K562 (cell line): ENCODE results near the gene SAP25. TPM values are rescaled to one million over a fixed set of nuclear protein-coding genes. Genes with fewer than 3 reads are reported as not detected.

Experiments used
- BRCA1 ChIP-seq, 2 experiments: fragments of 450-650 bp in 1 of 2; sonication (generic) in 1 of 2; formaldehyde crosslinking in 1 of 2; IDR thresholded peaks; 2 replicates each; pipeline versions ENCODE4 v1.5.0 to v1.6.1; 2017 to 2020; ENCODE audit warnings: mild to moderate bottlenecking in 1 of 2, missing genetic modification reagents in 1 of 2
- COPS2 ChIP-seq: fragments of 450-650 bp; conservative IDR thresholded peaks from 2 replicates; pipeline ENCODE4 v1.6.1; 2016; ENCODE audit warnings: mild to moderate bottlenecking, moderate library complexity
- DIDO1 ChIP-seq: fragments of 450-650 bp; IDR thresholded peaks from 2 replicates; pipeline ENCODE4 v1.6.1; 2016; ENCODE audit warnings: low read depth, missing biosample characterization, missing genetic modification characterization
- HNRNPL ChIP-seq: fragments of 200-400 bp; formaldehyde crosslinking; IDR thresholded peaks from 2 replicates; pipeline ENCODE4 v1.6.1; 2017; ENCODE audit warnings: low read depth, mild to moderate bottlenecking, low read length
- KLF1 ChIP-seq: fragments of 450-650 bp; IDR thresholded peaks from 2 replicates; pipeline ENCODE4 v1.6.1; 2016; ENCODE audit warnings: missing genetic modification characterization, missing compliant biosample characterization
- NELFE ChIP-seq: IDR thresholded peaks from 2 replicates; pipeline ENCODE4 v1.6.1; 2011; ENCODE audit warnings: mild to moderate bottlenecking; ENCODE audit not compliant: insufficient read depth, insufficient read length
- PHB ChIP-seq: fragments of 250-450 bp; sonication (Bioruptor Pico); IDR thresholded peaks from 2 replicates; pipeline ENCODE4 v1.5.0; 2021
- RBM39 ChIP-seq: fragments of 200-400 bp; formaldehyde crosslinking; optimal IDR thresholded peaks from 2 replicates; pipeline ENCODE3; 2018; ENCODE audit warnings: low read depth, low read length
- SMAD3 ChIP-seq: fragments of 450-650 bp; formaldehyde crosslinking; conservative IDR thresholded peaks from 2 replicates; pipeline ENCODE4 v1.4.0; 2020; ENCODE audit warnings: mild to moderate bottlenecking
- SPI1 ChIP-seq: IDR thresholded peaks from 2 replicates; pipeline ENCODE4 v1.6.1; 2011; ENCODE audit warnings: low read depth, low read length, control low read depth, borderline replicate concordance
- ZFPM2 ChIP-seq: fragments of 250-450 bp; sonication (Bioruptor Pico); IDR thresholded peaks from 2 replicates; pipeline ENCODE4 v1.5.1; 2022; ENCODE audit warnings: mild to moderate bottlenecking
- ZNF232 ChIP-seq: sonication (generic); formaldehyde crosslinking; IDR thresholded peaks from 2 replicates; pipeline ENCODE4 v1.8.0; 2022; ENCODE audit warnings: mild to moderate bottlenecking, missing genetic modification reagents
- ZNF277 ChIP-seq: fragments of 250-450 bp; sonication (Bioruptor Pico); IDR thresholded peaks from 2 replicates; pipeline ENCODE4 v1.8.0; 2022; ENCODE audit warnings: inconsistent platforms, mild to moderate bottlenecking, moderate library complexity, borderline replicate concordance
- ZNF445 ChIP-seq: fragments of 250-450 bp; sonication (Bioruptor Pico); IDR thresholded peaks from 2 replicates; pipeline ENCODE4 v1.4.0; 2020; ENCODE audit warnings: low read depth, mild to moderate bottlenecking, moderate library complexity
- polyA plus RNA-seq, 8 experiments: library from polyadenylated mRNA; depleted of rRNA in 4 of 8; stranded (reverse) in 5 of 8; unstranded in 3 of 8; fragments of >200 nt; fragmentation: Nextera tagmentation in 2 of 8; fragmentation: Illumina TruSeq in 1 of 8; extraction: Ambion mirVana in 2 of 8; extraction: Trizol in 1 of 8; gene quantifications; 2 replicates each; pipeline versions ENCODE4 v1.2.1 to v1.2.3, GENCODE V29; 2011 to 2014; ENCODE audit warnings: inconsistent platforms in 1 of 8, missing spikeins in 1 of 8
- total RNA-seq, 7 experiments: library from RNA; depleted of rRNA in 6 of 7; stranded (reverse); fragments of >200 nt in 6 of 7; fragmentation: Illumina TruSeq in 2 of 7; extraction: Trizol in 2 of 7; gene quantifications; 2 replicates each; pipeline versions ENCODE4 v1.2.1 to v1.2.3, GENCODE V29; 2011 to 2021; ENCODE audit warnings: low replicate concordance in 1 of 7
- TF ChIP-seq, protein P1 (sequence below): fragments of 450-650 bp; conservative IDR thresholded peaks from 2 replicates; pipeline ENCODE4 v1.6.1; 2016; ENCODE audit warnings: missing genetic modification characterization, low read depth, mild to moderate bottlenecking, control low read depth, missing compliant biosample characterization
- TF ChIP-seq, protein P2 (sequence below): IDR thresholded peaks from 3 replicates; pipeline ENCODE4 v1.6.1; 2011; ENCODE audit warnings: borderline replicate concordance, mild to moderate bottlenecking; ENCODE audit not compliant: insufficient read length, insufficient read depth
- TF ChIP-seq, protein P3 (sequence below), 2 experiments: IDR thresholded peaks in 1 of 2; conservative IDR thresholded peaks in 1 of 2; 2 replicates each; pipeline ENCODE4 v1.6.1; 2016; ENCODE audit warnings: low read depth in 2 of 2, mild to moderate bottlenecking in 1 of 2, missing compliant biosample characterization in 1 of 2, missing genetic modification characterization in 1 of 2, moderate library complexity in 1 of 2
- TF ChIP-seq, protein P4 (sequence below): fragments of 250-450 bp; sonication (Bioruptor Pico); IDR thresholded peaks from 2 replicates; pipeline ENCODE4 v1.5.0; 2020; ENCODE audit warnings: mild to moderate bottlenecking, borderline replicate concordance

Gene SAP25
- total and polyA plus RNA-seq, 9 of the 15 experiments (the other 6 are each of a cell fraction or from before 2014, with no cell fraction given), result 0.13 to 5.3 (median 0.78) TPM; not detected in 1

DNA sequence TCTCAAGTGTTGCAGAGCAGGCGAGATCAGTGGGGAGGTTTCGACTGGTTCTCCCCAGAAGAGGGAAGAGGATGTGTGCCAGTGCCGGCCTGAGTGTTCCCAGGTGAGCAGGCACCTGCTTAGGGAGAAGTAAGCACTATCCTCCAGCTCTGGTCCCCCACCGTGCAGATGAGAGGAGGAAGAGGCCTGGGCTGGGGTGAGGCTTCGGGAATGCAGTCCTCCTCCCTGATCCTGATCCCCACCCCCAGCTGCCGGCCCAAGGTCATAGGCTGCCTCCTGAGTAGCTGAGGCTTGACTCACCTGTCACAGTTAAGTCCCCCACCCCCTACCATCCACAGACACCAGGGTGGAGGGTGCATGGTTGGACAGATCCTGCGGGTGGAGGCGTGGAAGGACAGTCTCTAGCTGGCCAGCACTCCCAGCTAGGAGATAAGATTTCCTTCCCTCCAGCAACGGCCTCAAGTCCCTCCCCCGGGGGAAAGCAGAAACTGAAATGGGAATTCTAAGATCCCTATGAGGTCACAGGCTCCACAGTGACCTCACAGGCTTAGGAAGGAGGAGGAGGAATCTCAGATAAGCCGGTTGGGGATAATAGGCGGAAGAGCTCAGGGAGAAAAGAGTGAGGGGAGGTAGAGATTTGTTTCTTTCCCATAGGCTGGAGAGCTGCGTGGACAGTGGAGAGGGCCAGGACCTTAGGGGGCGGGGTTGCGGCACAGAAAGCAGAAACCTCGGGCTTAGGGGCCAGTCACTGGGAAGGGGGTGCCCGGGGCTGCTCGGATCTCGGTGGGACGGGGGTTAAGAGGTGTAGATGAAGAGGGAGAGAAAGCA is 11.2 kb upstream of the SAP25 start (continued):
- TF ChIP-seq ZNF277 (CRISPR knock-in tag) (no peak), COPS2 (no peak), SPI1 (no peak), ZFPM2 (CRISPR knock-in tag) (no peak), NELFE (no peak), BRCA1 (IDR thresholded peaks at IDR 0.05) (no peak), BRCA1 (CRISPR knock-in tag; IDR thresholded peaks at IDR 0.05) (no peak), HNRNPL (no peak), DIDO1 (tag) (0 out of 2 replicates have a peak, but pooled peaks have one; percentile 18), ZNF445 (no peak), ZNF232 (CRISPR knock-in tag) (no peak; the same call in 1 of the 2 replicates), RBM39 (no peak), PHB (CRISPR knock-in tag) (no peak), KLF1 (tag) (no peak), SMAD3 (no peak)
- TF ChIP-seq, protein P1, sequence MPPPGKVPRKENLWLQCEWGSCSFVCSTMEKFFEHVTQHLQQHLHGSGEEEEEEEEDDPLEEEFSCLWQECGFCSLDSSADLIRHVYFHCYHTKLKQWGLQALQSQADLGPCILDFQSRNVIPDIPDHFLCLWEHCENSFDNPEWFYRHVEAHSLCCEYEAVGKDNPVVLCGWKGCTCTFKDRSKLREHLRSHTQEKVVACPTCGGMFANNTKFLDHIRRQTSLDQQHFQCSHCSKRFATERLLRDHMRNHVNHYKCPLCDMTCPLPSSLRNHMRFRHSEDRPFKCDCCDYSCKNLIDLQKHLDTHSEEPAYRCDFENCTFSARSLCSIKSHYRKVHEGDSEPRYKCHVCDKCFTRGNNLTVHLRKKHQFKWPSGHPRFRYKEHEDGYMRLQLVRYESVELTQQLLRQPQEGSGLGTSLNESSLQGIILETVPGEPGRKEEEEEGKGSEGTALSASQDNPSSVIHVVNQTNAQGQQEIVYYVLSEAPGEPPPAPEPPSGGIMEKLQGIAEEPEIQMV (tag), result no peak
- TF ChIP-seq, protein P2, sequence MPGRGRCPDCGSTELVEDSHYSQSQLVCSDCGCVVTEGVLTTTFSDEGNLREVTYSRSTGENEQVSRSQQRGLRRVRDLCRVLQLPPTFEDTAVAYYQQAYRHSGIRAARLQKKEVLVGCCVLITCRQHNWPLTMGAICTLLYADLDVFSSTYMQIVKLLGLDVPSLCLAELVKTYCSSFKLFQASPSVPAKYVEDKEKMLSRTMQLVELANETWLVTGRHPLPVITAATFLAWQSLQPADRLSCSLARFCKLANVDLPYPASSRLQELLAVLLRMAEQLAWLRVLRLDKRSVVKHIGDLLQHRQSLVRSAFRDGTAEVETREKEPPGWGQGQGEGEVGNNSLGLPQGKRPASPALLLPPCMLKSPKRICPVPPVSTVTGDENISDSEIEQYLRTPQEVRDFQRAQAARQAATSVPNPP, result no peak
- TF ChIP-seq, protein P3, sequence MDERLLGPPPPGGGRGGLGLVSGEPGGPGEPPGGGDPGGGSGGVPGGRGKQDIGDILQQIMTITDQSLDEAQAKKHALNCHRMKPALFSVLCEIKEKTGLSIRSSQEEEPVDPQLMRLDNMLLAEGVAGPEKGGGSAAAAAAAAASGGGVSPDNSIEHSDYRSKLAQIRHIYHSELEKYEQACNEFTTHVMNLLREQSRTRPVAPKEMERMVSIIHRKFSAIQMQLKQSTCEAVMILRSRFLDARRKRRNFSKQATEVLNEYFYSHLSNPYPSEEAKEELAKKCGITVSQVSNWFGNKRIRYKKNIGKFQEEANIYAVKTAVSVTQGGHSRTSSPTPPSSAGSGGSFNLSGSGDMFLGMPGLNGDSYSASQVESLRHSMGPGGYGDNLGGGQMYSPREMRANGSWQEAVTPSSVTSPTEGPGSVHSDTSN (CRISPR knock-in tag; IDR thresholded peaks at IDR 0.05; ENCODE audit: low read depth), result no peak
- TF ChIP-seq, protein P3 (tag; conservative IDR thresholded peaks at IDR 0.05; ENCODE audit: low read depth), result no peak
- TF ChIP-seq, protein P4, sequence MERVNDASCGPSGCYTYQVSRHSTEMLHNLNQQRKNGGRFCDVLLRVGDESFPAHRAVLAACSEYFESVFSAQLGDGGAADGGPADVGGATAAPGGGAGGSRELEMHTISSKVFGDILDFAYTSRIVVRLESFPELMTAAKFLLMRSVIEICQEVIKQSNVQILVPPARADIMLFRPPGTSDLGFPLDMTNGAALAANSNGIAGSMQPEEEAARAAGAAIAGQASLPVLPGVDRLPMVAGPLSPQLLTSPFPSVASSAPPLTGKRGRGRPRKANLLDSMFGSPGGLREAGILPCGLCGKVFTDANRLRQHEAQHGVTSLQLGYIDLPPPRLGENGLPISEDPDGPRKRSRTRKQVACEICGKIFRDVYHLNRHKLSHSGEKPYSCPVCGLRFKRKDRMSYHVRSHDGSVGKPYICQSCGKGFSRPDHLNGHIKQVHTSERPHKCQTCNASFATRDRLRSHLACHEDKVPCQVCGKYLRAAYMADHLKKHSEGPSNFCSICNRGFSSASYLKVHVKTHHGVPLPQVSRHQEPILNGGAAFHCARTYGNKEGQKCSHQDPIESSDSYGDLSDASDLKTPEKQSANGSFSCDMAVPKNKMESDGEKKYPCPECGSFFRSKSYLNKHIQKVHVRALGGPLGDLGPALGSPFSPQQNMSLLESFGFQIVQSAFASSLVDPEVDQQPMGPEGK (CRISPR knock-in tag), result no peak
